Iris pigment epithelial cell (primary cell): Measurements from ENCODE around the gene DCAF8.
A peak's percentile ranks its signal among the peaks of the same experiment; 100 is the strongest.

ENCODE experiments used
- DNase-seq: peaks from one replicate; pipeline ENCODE4 v3.0.0-alpha.2; 2011; ENCODE audit warnings: low read depth

The DCAF8 gene

DNA sequence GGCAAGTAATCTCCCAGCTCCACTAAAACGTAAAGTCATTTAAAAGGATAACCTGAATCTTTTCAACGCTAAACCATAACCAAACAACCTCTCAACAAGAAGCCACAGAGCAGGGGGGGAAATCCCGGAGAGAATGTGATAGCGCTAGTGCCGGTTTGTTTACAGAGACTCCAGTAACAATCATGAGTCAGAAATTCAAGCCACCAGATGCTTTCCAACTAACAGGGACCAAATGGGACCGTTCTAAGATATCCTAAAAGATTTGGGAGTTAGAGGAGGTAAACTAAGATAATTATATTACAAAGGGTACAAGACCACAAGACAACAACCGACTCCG, 825 bp downstream of the DCAF8 start:
- DNase-seq: peak; percentile 94

DNA sequence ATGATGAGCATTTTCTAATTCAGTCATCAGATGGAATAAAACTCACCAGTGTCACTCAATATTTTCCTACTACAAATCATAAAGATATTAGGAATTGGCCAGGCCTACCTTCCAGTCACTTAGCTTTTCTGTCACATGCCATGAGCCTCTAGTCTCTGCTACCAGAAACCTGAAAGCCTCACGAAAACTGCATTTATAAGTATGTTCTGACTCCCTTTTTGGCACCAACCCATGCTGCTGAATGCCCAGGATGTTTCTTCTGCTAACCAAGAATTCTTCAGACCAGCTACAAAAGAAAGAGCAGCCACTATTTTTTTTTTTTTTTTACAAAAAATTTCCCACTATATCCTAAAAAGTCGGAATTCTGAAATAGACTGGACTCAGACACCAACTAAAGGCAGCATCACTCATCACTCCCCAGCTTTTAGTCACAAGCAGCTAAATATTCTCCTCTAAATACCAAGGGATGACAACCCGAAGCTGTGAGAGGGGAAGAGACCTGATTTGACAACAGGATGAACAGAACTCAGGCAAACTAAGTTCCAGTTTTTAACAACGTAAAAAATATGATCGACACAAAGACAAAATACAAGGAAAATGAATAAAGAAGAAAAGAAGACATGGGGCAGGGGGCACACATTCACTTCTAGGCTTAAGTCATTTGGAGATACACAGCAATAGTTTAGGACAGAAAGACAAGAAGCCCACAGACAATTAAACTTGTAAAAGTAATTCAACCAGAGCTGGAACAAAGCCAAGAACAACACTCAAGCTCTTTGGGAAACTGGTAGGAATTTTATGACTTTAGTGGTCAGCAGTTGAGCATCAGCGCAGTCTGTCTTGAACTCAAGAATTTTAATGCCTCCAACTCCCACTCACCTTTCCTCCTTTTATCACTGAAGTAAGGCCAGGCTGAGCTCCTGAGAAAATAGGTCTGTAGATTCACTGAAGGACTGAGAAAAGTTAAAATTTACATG, 1.7 kb downstream of the DCAF8 start:
- DNase-seq: peak; percentile 92

DNA sequence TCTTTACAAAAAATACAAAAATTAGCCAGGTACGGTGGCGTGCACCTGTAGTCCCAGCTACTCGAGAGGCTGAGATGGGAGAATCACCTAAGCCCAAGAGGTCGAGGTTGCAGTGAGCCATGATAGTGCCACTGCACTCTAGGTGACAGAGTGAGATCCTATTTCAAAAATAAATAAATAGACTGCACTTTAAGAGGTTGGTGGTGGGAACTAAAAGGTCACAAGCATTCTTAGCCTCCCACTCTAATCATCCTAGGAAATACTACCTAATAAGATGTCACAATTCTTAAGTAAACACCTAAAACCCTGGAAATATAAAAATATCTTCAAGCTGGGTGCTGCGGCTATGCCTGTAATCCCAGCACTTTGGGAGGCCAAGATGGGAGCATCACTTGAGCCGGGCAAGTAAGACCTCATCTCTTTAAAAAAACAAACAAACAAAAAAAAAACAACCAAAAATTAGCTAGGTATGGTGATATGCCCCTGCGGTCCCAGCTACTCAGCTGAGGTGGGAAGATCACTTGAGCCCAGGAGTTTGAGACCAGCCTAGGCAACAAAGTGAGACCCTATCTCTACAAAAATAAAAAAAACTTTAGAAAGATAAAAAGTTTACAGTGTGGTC, 4.1 kb downstream of the DCAF8 start:
- peak; percentile 10 for DNase-seq

DNA sequence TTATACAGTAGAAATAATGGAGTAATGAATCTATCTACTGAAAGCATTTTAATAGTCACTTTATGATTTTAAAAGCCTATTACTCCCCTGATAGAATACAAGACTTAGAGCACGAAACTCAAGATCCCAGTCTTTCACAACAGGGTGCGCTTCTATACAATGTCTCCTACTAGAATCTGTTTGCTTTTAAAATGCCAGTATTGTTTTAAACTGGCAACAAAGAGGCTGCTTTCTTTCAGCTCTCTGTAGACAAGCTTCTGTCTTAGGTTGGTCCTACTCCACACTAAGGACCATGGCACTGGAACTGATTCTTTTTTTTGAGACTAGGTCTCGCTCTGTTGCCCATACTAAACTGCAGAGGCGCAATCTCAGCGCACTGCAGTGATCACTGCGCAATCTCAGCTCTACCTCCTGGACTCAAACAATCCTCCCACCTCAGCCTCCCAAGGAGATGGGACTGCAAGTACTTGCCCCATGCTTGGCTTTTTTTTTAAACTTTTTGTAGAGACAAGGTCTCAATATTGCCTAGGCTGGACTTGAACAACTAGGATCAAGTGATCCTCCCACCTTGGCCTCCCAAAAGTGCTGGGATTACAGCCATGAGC, 4.8 kb downstream of the DCAF8 start:
- no peak for DNase-seq

DNA sequence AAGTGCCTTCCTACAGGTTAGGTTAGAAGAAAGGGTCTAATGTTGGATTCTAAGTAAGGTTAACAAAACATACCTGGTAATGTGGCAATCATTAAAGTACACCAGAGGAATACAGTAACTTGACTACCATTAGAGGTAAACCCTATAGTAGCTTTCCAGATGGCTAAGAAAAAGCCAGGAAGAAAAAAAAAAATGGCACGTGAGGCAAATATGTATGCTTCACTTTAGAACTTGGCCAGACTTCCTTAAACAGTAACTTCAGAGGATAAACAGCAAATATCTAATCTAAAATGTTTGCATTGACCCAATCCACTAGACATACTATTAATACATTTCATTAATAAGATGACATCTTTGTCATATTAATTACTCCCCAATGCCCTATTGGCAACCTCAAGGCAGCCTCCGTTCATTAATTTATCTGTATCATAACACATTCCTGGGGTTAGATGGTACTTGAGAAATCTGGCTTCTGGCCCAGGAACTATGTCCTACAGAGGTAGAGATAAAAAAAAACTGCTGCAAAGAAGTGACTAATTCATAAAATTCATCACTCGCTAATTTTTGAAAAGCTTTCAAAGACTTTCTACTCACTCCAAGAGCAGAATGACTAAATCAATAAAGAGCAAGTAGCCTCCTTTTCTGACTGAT, 5.8 kb downstream of the DCAF8 start:
- DNase-seq: peak; percentile 90

DNA sequence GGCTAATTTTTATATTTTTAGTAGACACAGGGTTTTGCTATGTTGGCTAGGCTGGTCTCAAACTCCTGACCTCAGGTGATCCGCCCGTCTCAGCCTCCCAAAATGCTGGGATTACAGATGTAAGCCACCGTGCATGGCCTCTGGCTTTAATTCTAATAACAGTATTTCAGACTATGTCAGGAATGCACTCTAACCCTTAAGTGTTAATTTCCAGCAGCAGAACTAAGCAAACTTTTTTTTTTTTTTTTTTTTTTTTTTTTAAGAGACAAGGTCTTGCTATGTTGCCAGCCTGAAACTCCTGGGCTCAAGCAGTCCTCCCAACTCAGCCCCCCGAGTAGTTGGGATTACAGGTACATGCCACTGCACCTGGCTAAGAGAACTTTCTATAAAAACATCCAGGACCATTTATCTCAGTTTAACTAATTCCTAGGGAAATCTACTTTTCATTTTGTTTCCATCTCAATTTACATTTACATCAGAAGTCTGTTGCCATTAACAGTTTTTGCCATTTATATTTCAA, 6.5 kb downstream of the DCAF8 start:
- no peak for DNase-seq

DNA sequence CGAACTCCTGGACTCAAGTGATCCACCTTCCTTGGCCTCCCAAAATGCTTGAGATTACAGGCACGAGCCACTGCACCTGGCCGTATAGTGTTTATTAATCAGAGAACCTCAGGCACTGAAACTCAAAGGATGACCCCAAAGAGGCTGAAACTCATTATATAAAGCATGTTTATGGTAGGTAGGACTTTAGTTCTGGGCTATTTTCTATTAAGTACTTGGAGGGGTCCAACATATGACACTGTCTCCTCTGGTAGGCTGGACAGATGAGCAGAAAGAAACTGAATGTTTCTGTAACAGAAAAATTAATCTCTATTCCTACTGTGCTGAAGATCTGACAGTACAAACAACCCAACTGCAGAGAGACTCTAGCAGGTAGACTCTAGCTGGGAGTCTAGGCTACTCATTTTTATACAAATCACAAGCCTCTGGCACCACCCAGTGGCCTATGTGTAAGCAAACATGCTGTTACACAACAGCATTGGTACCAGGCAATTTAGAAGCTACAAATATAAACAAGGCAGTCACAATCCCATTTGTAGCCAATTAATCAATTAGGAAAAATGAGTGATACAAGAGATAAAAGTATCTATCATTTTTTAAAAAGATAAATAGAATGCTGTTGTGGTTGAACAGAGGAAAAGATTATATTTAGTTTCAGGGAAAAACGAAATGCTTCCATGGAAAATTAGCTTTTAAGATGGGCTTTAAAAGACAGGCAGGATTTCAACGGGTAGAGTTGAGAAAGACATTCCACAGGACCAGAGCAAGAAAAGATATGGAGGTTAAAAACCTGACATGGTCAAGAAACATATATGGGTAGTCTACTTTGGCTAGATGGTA, 10.4 kb downstream of the DCAF8 start:
- DNase-seq: peak; percentile 78

DNA sequence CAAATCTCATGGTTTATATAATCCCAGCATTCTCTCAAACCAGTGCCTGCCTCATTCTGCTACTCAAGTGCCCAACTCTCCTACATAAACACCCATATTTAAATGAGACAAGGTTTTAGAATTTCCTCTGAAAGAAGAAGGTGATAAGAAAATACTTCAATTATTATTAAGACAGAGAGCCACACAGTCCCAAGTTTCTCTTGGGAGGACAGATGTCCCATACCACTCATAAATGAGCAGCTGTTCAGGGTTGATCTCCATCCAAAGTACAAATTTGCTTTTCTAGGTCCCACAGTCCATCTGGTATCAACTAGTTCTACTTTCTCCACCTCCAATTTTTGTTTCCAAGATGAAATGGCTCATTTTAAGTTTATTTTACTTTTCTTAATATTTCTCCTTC, 11.3 kb downstream of the DCAF8 start:
- DNase-seq: no peak

DNA sequence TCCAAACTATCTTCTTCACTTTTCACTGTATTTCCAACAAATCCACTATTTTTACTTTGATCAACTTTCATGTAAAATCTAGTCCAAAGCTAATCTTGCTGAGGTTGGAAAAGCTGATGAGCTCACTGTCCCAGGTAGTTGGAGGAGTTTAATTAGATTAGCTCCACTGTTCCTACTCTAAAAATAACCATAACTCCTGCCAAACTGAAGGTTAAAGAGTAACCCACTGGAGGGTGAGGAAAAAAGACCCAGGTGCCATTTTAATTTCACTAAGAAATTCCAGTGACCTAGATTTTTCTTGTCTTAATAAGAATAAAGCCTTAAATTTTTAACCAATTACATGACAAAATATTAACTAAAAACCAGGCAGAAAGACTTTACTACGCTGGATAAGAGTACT, 15.3 kb downstream of the DCAF8 start:
- DNase-seq: no peak

DNA sequence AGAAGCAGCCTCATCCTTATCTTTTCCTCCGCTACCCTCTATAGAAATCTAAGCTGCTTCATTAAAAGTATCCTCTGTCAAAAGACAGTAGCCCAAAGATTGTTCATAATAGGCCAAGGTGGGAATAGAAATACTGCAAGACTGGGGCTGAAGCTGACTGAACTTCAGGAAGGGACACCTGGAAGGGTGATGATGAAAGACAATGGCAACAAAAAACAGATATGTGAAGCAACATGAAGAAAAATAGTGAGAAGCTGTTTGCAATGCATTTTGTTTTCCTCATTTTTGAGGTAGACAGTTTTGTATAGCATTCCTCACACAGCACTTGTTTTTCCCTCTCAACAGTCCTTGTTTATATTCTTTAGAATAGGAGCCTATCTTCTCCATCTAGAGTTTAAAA, 16.9 kb downstream of the DCAF8 start:
- no peak for DNase-seq

DNA sequence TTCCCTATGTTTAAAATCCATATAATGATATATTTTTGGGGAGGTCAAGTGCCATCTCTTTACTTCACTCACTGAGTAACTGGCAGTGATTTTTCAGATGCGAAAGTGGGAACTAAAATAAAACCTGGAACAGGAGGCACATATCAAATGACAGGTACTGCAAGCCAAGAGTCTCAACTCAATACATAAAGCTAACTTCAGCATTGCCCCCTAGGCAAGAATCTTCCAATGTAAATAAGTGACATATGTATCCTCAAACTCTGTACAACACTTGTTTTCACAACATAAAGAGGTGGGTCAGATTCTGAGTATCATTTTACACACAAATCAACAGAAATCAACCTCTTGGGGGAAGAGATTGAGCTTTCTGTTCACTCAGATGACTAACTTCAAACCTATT, 18.1 kb downstream of the DCAF8 start:
- peak; percentile 7 for DNase-seq

DNA sequence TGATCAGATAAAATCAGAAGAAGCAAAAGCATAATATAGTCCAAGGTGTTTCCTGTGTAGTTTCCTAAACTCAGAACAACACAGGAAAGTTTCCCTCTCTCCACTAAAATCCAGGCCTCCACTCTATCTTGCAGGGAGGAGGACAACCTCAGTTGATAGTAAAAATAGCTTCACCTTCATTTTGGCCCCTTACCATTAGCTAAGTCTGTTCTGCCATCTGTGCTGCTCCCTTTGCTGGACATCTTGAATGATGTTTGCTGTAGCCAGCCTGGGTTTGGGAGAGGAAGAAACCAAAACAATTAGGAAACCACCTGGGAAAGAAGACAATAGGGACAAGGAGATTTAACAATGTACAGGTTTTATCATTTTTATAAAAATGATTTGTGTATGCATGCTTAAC, 18.6 kb downstream of the DCAF8 start:
- no peak for DNase-seq

DNA sequence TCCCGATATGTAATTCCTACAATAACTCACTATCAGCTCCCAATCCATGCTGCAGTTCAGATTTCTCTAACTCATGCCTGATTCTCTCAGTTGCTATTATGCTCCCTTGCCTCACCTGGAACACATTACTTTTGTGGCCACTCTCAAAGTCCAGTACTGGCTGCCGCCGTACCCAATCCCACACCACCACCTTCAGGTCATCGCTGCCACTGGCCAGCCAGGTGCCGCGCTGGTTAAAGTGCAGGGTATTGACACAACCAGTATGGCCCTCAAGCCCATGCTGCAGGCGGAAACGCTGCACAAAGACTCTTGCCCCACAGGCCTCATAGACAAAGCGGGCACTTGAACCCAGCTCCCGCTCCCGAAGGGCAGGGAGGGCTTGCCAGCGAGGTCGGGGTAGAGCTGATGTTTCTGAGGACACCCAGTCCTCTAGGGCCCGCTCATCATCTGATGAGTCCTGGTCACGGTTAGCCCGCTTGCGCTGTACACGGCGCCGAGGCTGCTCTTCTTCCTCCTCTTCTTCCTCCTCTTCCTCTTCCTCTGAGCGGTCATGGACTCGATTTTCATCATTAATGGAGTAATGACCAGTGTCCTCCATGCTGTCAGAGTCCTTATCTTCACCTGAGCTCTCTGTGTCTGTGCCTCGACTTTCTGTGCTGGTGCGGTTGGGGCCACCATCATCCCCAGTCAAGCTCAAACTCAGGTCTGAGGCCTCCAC, 22.6 kb downstream of the DCAF8 start:
- no peak for DNase-seq

DNA sequence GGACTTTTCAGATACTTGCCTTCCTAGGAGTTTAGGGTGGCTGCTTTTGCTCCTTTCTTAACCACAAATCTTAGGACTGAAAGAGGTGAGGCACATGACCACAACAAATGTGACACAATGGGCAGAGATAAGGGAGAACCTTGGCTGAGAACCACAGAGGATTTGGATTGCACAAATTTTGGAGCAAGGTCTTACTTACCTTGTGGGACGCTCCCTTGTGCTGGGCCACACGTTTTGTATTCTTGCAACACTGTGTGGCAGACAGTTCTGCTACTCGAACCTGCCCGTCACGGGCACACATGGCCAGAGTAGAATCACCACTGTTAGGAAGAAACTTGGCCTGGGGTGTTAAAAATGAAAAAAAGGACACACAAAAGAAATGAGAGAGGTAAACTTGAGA, 23.9 kb downstream of the DCAF8 start:
- no peak for DNase-seq

DNA sequence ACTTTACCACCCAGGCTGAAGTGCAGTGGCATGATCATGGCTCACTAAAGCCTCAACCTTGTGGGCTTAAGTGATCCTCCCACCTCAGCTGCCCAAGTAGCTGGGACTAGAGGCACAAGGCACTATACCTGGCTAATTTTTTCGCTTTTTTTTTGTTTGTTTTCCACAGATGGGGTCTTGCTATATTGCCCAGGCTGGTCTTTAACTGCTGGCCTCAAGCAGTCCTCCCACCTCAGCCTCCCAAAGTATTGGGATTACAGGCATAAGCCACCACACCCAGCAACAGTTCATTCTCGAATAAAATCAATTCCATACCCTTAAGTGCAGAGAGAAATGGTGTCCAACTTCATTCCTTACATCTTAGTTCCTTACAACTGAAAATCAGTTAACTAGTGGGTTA, 24.8 kb downstream of the DCAF8 start:
- DNase-seq: no peak

DNA sequence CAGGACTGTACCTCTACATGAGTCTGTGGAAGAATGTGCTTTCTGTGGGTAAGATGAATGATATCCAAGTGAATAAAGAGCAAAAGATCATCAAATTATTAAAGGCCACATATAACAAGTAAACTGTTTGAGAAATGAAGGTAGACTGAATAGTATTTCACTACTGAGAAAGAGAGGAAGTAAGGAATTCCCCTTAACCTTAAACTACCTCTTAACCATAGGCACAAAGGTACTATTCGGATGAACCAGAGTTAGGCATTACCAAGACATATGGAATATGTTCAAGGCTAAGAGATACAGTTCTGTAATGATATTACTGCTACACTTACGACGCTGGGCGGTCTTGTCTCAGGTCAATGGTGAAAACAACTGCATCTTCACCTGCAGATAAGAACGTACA, 25.5 kb downstream of the DCAF8 start:
- DNase-seq: no peak

DNA sequence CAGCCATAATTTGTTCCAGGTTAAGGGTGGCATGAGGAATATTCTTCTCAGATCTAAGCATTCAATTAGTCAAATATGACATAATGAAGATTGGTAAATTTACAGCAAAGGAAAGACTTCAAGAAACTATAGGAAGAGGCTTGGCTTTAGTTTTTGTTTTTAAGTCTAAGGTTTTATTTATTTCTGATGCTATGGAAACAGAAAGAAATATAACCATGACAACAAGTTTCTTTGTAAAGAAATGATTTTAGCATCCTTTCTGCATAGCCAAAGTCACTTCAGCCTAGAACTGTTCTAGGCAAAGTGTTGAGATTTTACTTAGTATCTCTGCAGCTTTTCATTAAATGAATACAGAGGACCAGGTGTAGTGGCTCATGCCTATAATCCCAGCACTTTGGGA, 29.4 kb downstream of the DCAF8 start:
- no peak for DNase-seq

DNA sequence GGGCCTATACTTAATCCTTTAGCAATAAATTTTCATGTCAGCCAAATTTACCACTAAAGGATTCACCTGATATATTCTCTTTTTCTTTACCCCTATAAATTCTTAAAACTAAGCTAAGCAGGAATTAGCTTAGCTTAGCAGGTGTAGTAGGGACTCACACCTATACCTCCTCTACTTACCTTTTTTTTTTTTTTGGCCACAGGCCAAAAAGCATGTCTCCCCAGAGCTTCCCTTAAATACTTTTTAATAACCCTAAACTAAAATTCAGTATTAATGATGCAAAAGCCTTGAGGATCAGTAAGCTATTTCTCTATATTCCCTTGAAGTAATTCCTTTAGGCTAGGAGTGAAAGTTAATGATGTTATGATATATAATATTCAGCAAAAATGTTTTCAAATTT, 33.9 kb downstream of the DCAF8 start:
- no peak for DNase-seq

DNA sequence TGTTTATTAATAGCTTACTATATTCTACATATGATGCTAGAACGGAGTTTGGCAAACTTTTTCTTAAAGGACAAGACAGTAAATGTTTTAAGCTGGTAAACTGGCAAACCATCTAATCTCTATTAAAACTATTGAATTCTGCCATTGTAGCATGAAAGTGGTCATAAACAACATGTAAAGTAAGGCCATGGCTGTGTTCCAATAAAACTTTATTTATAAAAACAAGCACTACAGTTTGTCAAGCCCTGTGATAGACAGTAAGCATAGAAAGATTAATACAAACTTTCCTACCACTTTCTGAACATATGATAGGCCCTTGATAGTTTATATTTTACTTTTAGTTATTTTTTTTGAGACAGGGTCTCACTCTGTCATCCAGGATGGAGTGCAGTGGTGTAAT, 34.8 kb downstream of the DCAF8 start:
- no peak for DNase-seq

DNA sequence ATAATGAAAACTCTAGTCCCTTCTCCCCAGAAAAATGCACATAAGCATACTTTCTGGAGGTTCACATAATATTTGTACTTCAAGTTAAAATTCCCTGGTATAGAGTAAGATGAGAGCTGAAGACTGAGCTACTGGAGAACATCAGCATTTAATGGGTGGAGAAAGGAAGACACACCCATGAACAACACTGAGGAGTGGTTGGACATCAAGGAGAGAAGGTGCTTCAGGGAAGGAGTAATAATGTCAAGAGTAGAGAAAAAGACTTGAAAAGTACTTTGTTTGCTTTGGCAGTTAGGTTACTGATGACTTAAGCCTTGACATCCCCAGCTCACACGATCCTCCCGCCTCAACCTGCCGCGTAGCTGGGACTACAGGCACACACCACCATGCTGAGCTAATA, 35.3 kb downstream of the DCAF8 start:
- no peak for DNase-seq

DNA sequence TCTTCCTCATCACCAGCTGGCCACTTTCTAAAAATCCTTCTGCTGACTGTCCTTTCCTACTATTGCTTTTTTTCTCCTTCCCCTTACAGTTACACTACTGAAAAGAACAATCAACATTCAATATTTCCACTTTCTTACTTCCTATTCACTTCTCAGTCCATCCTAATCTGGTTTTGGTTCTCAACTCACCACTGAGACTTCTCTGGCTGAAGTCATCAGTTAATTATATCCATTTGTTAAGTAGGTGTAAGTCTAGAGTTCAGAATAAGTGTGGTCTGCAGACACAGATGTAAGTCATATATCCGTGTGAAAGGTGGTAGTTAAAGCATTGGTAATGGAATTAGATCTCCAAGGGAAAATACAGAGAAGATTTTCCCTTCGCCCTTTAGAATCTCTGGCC, 35.7 kb downstream of the DCAF8 start:
- DNase-seq: no peak
